Neural progenitor cell (in vitro differentiated cells): ENCODE data around the gene NOS1AP. TPM values are rescaled to one million over a fixed set of nuclear protein-coding genes. Genes with fewer than 3 reads are reported as not detected.

Source experiments
- DNase-seq: peaks from one replicate; pipeline ENCODE4 v3.0.0-alpha.2; 2016; ENCODE audit warnings: low spot score
- H2AFZ ChIP-seq: fragments of 200-600 bp; sonication (generic); replicated peaks from 2 replicates; pipeline ENCODE4 v1.6.1; 2016; ENCODE audit warnings: antibody characterized with exemption
- H3F3A ChIP-seq: fragments of 200-600 bp; sonication (generic); 2 replicates; pipeline ENCODE4 v1.6.1; 2016; ENCODE audit warnings: antibody characterized with exemption, low read depth
- H3K27ac ChIP-seq: fragments of 200-600 bp; sonication (generic); 2 replicates; pipeline ENCODE4 v1.5.1; 2016; ENCODE audit warnings: mild to moderate bottlenecking
- H3K27me3 ChIP-seq: fragments of 200-600 bp; sonication (generic); 2 replicates; pipeline ENCODE4 v1.6.1; 2016; ENCODE audit warnings: mild to moderate bottlenecking, moderate library complexity
- H3K36me3 ChIP-seq: fragments of 200-600 bp; sonication (generic); 2 replicates; pipeline ENCODE4 v1.5.1; 2016
- H3K4me1 ChIP-seq: fragments of 200-600 bp; sonication (generic); 2 replicates; pipeline ENCODE4 v1.6.1; 2016; ENCODE audit warnings: mixed run types
- H3K4me2 ChIP-seq: fragments of 200-600 bp; sonication (generic); 2 replicates; pipeline ENCODE4 v1.6.1; 2016
- H3K4me3 ChIP-seq: fragments of 200-600 bp; sonication (generic); 2 replicates; pipeline ENCODE4 v1.5.1; 2016
- H3K79me2 ChIP-seq: fragments of 200-600 bp; sonication (generic); 2 replicates; pipeline ENCODE4 v1.6.1; 2016; ENCODE audit warnings: low read depth
- H3K9ac ChIP-seq: fragments of 200-600 bp; sonication (generic); 2 replicates; pipeline ENCODE4 v1.6.1; 2016
- H3K9me3 ChIP-seq: fragments of 200-600 bp; sonication (generic); 2 replicates; pipeline ENCODE4 v1.5.1; 2016; ENCODE audit warnings: low read depth
- H4K20me1 ChIP-seq: fragments of 200-600 bp; sonication (generic); 2 replicates; pipeline ENCODE4 v1.6.1; 2016; ENCODE audit warnings: low read depth
- H3K27ac Mint-ChIP-seq: 3 replicates; pipeline ENCODE4 v1.8.0; 2021; ENCODE audit warnings: mixed read lengths
- H3K27me3 Mint-ChIP-seq: 2 replicates; pipeline ENCODE4 v1.8.0; 2022; ENCODE audit warnings: low read depth, mild to moderate bottlenecking, inconsistent platforms, moderate library complexity, mixed read lengths; ENCODE audit not compliant: insufficient read depth
- H3K36me3 Mint-ChIP-seq: 3 replicates; pipeline ENCODE4 v1.8.0; 2021; ENCODE audit warnings: mixed read lengths
- H3K4me1 Mint-ChIP-seq: 3 replicates; pipeline ENCODE4 v1.8.0; 2021; ENCODE audit warnings: mixed read lengths
- H3K4me3 Mint-ChIP-seq: 3 replicates; pipeline ENCODE4 v1.8.0; 2021; ENCODE audit warnings: mild to moderate bottlenecking, moderate library complexity, mixed read lengths
- H3K9me3 Mint-ChIP-seq: 3 replicates; pipeline ENCODE4 v1.8.0; 2020; ENCODE audit warnings: mixed read lengths
- CTCF ChIP-seq: fragments of 200-600 bp; sonication (generic); IDR thresholded peaks from 2 replicates; pipeline ENCODE4 v1.5.1; 2017; ENCODE audit warnings: antibody characterized with exemption, mild to moderate bottlenecking
- EZH2 ChIP-seq: fragments of 200-600 bp; sonication (generic); IDR thresholded peaks from 2 replicates; pipeline ENCODE4 v1.6.1; 2017; ENCODE audit warnings: antibody characterized with exemption, mild to moderate bottlenecking, moderate library complexity
- EZH2phosphoT487 ChIP-seq: fragments of 200-600 bp; sonication (generic); IDR thresholded peaks from 2 replicates; pipeline ENCODE4 v1.6.1; 2017; ENCODE audit warnings: antibody characterized with exemption
- total RNA-seq: library from RNA; depleted of rRNA; stranded (reverse); fragments of >200 nt; gene quantifications from 2 replicates; pipeline ENCODE4 v1.2.3, GENCODE V29; 2015; ENCODE audit warnings: low replicate concordance

NOS1AP gene
- total RNA-seq, 1 donor from 2014 or later = 2.4 TPM

GRCh38 chr1:162360874-162361260 is 291.4 kb downstream of the NOS1AP start:
- no peak overlapping the region for H3K27ac Mint-ChIP-seq
- H3K27me3 Mint-ChIP-seq = peaks cover 5% of the 10 kb centered on the region
- Histone ChIP-seq H3K4me2 (no peak overlapping the region), H3K79me2 (no peaks in the 10 kb centered on the region), H3F3A (no peaks in the 10 kb centered on the region), H3K27me3 (no peaks in the 10 kb centered on the region), H3K4me1 (no peaks in the 10 kb centered on the region), H3K9ac (no peak overlapping the region), H4K20me1 (no peaks in the 10 kb centered on the region), H3K9me3 (no peaks in the 10 kb centered on the region), H3K27ac (no peak overlapping the region), H3K4me3 (no peak overlapping the region), H2AFZ (no peak overlapping the region), H3K36me3 (no peaks in the 10 kb centered on the region)
- DNase-seq = no peak
- no peaks in the 10 kb centered on the region for H3K9me3 Mint-ChIP-seq
- TF ChIP-seq EZH2 (no peak), CTCF (no peak), EZH2phosphoT487 (no peak)
- peaks cover 26% of the 10 kb centered on the region for H3K4me1 Mint-ChIP-seq
- no peak overlapping the region for H3K4me3 Mint-ChIP-seq
- H3K36me3 Mint-ChIP-seq = peaks cover 51% of the 10 kb centered on the region

GRCh38 chr1:162361349-162361748 is 291.9 kb downstream of the NOS1AP start:
- DNase-seq = no peak
- Mint-ChIP-seq H3K27me3 (peaks cover 5% of the 10 kb centered on the region), H3K36me3 (peaks cover 51% of the 10 kb centered on the region), H3K27ac (no peak overlapping the region), H3K4me1 (peaks cover 26% of the 10 kb centered on the region), H3K4me3 (no peak overlapping the region), H3K9me3 (no peaks in the 10 kb centered on the region)
- Histone ChIP-seq H3K27ac (no peak overlapping the region), H3K4me1 (no peaks in the 10 kb centered on the region), H2AFZ (no peak overlapping the region), H3K9ac (no peak overlapping the region), H3F3A (no peaks in the 10 kb centered on the region), H3K4me2 (no peak overlapping the region), H3K4me3 (no peak overlapping the region), H4K20me1 (no peaks in the 10 kb centered on the region), H3K9me3 (no peaks in the 10 kb centered on the region), H3K27me3 (no peaks in the 10 kb centered on the region), H3K36me3 (no peaks in the 10 kb centered on the region), H3K79me2 (no peaks in the 10 kb centered on the region)
- no peak for TF ChIP-seq EZH2phosphoT487
- no peak for TF ChIP-seq CTCF

- H3K27ac Mint-ChIP-seq = no peak overlapping the region
- no peaks in the 10 kb centered on the region for H3F3A ChIP-seq
- no peak for TF ChIP-seq EZH2
- TF ChIP-seq CTCF = no peak
- TF ChIP-seq EZH2phosphoT487 = no peak
- no peaks in the 10 kb centered on the region for H4K20me1 ChIP-seq
- H3K9ac ChIP-seq = no peak overlapping the region
- no peaks in the 10 kb centered on the region for H3K79me2 ChIP-seq
- H3K4me2 ChIP-seq = no peak overlapping the region
- H3K9me3 ChIP-seq = no peaks in the 10 kb centered on the region
- H3K4me3 Mint-ChIP-seq = no peak overlapping the region
- no peaks in the 10 kb centered on the region for H3K9me3 Mint-ChIP-seq
- H3K27me3 ChIP-seq = no peaks in the 10 kb centered on the region
- no peaks in the 10 kb centered on the region for H3K4me1 ChIP-seq
- DNase-seq = no peak
- peaks cover 41% of the 10 kb centered on the region for H3K36me3 Mint-ChIP-seq
- peaks cover 17% of the 10 kb centered on the region for H3K4me1 Mint-ChIP-seq
- H3K4me3 ChIP-seq = no peak overlapping the region
- H2AFZ ChIP-seq = no peak overlapping the region
- H3K27me3 Mint-ChIP-seq = peaks cover 5% of the 10 kb centered on the region
- H3K36me3 ChIP-seq = no peaks in the 10 kb centered on the region
- no peak overlapping the region for H3K27ac ChIP-seq
These were observed 294.3 kb downstream of the NOS1AP start for GRCh38 chr1:162363823-162364222.
